ENCODE measurements around the gene MPC1.

GRCh38 chr6:166369782-166370181, 13.0 kb downstream of the MPC1 start:
- TF ChIP-seq, protein P1, sequence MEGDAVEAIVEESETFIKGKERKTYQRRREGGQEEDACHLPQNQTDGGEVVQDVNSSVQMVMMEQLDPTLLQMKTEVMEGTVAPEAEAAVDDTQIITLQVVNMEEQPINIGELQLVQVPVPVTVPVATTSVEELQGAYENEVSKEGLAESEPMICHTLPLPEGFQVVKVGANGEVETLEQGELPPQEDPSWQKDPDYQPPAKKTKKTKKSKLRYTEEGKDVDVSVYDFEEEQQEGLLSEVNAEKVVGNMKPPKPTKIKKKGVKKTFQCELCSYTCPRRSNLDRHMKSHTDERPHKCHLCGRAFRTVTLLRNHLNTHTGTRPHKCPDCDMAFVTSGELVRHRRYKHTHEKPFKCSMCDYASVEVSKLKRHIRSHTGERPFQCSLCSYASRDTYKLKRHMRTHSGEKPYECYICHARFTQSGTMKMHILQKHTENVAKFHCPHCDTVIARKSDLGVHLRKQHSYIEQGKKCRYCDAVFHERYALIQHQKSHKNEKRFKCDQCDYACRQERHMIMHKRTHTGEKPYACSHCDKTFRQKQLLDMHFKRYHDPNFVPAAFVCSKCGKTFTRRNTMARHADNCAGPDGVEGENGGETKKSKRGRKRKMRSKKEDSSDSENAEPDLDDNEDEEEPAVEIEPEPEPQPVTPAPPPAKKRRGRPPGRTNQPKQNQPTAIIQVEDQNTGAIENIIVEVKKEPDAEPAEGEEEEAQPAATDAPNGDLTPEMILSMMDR (IDR thresholded peaks at IDR 0.05) = no peak
- no peak for TF ChIP-seq POLR2A (IDR thresholded peaks at IDR 0.05)
